ENCODE data around the gene IFT43.

GRCh38 chr14:76090616-76091391 lies 105.2 kb downstream of the IFT43 start:
- 0 out of 2 replicates have a peak, but pooled peaks have one; percentile 16 for TF ChIP-seq CTCF (conservative IDR thresholded peaks at IDR 0.05; ENCODE audit: low read depth, low read length)
- TF ChIP-seq EZH2 (IDR thresholded peaks at IDR 0.05; ENCODE audit: borderline replicate concordance, low read depth, low read length, poor library complexity, severe bottlenecking), result no peak
